OCI-LY3 (cell line): ENCODE measurements around the gene CDKN2A.

Experiments used
- CTCF ChIP-seq: fragments of 200-600, 300-600 bp; sonication (generic); IDR thresholded peaks from 2 replicates; pipeline ENCODE4 v1.5.1; 2014; ENCODE audit warnings: antibody characterized with exemption, low read length, low read depth
- EZH2phosphoT487 ChIP-seq: fragments of 200-600 bp; shearing (Covaris generic); IDR thresholded peaks from 2 replicates; pipeline ENCODE4 v1.6.1; 2018; ENCODE audit warnings: antibody characterized with exemption, mixed run types, low read depth

DNA sequence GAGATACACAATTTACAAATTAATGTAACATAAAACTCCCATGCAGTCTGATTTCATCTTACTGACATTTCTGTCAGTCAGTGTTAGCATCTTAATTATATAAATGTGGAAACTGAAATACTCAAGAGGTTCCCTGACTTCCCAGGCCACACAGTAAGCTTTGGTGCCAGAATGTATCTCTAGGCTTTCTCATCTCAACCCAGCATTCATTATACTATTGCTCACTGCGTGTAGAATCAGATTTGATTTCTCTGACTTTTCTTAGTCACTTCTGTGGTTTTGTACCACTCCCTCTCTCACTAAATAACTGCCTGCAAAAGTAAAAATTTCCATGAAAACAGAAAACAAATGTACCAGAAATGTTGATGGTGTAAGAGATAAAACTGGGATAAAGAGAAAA lies 46.6 kb upstream of the CDKN2A start:
- TF ChIP-seq CTCF: no peak
- no peak for TF ChIP-seq EZH2phosphoT487
